Adrenal gland (tissue), 5 donors: Measurements from ENCODE around the gene STARD3NL.

Source experiments
- CTCF ChIP-seq, 6 experiments: fragments of 450-650 bp in 4 of 6; fragments of 200-600 bp in 2 of 6; sonication (generic) in 1 of 6; IDR thresholded peaks; 1 replicate in 5 of 6; 2 replicates in 1 of 6; pipeline versions ENCODE4 v1.5.1 to v1.8.0; 2016 to 2021; ENCODE audit warnings: antibody characterized with exemption in 6 of 6, mild to moderate bottlenecking in 2 of 6, moderate library complexity in 1 of 6
- POLR2A ChIP-seq, 2 donors: fragments of 450-650 bp; IDR thresholded peaks; one replicate each; pipeline ENCODE4 v1.6.1; 2017; ENCODE audit warnings: antibody characterized with exemption in 2 of 2, mild to moderate bottlenecking in 2 of 2, moderate library complexity in 1 of 2
- donor health status: DM: no; HTN: no; CAD: no.

DNA sequence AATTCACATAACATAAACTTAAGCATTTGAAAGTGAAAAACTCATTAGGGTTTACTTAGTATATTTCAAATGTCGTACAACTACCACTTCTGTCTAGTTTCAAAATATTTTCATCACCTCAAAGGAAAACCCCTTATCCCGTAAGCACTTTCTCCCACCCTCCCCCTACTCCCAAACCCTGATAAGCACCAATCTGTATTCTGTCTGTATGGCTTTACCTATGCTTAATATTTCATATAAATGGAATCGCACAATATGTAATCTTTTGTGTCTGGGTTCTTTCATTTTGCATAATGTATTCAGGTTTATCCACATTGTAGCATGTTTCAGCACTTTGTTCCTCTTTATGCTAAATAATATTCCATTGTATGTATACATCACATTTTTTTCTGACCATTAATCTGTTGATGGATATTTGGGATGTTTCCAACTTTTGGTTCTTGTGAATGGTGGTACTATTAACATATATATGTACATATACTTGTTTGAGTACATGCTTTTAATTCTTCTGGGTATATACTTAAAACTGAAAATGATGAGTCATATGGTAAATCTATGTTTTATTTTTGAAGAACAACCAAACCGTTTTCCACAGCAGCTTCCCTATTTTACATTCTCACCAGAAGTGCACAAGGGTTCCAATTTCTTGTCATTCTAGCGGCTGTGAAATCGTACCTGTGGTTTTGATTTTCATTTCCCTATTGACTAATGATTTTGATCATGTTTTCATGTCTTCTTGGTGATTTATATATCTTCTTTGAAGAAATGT, 6.2 kb upstream of the STARD3NL start:
- no peak for TF ChIP-seq CTCF (IDR thresholded peaks at IDR 0.05)
- TF ChIP-seq POLR2A (IDR thresholded peaks at IDR 0.05) = no peak
